Stimulated activated memory B cell treated with anti-CD40 and anti-IgM and Interleukin-4, amounts not matched to agents 10 μg/mL and 1 μg/mL and 100 μg/mL, for 72 hours (primary cell): ENCODE data around the gene ATP6V0B.

ENCODE experiments used
- ATAC-seq: fragments of 150-1000 bp; cut with Tn5 transposase; 2 replicates; pipeline ENCODE4 v1.10.0; 2021
- H3K27ac Mint-ChIP-seq: one replicate; pipeline ENCODE4 v1.8.0; 2022; ENCODE audit warnings: mild to moderate bottlenecking, mixed read lengths
- H3K27me3 Mint-ChIP-seq: one replicate; pipeline ENCODE4 v1.8.0; 2022; ENCODE audit warnings: mixed read lengths
- H3K36me3 Mint-ChIP-seq: one replicate; pipeline ENCODE4 v1.8.0; 2022; ENCODE audit warnings: mixed read lengths
- H3K4me1 Mint-ChIP-seq: one replicate; pipeline ENCODE4 v1.8.0; 2022; ENCODE audit warnings: mixed read lengths
- H3K4me3 Mint-ChIP-seq: one replicate; pipeline ENCODE4 v1.8.0; 2022; ENCODE audit warnings: mild to moderate bottlenecking, moderate library complexity, mixed read lengths
- H3K9me3 Mint-ChIP-seq: one replicate; pipeline ENCODE4 v1.8.0; 2022; ENCODE audit warnings: mixed read lengths

ATP6V0B gene

DNA sequence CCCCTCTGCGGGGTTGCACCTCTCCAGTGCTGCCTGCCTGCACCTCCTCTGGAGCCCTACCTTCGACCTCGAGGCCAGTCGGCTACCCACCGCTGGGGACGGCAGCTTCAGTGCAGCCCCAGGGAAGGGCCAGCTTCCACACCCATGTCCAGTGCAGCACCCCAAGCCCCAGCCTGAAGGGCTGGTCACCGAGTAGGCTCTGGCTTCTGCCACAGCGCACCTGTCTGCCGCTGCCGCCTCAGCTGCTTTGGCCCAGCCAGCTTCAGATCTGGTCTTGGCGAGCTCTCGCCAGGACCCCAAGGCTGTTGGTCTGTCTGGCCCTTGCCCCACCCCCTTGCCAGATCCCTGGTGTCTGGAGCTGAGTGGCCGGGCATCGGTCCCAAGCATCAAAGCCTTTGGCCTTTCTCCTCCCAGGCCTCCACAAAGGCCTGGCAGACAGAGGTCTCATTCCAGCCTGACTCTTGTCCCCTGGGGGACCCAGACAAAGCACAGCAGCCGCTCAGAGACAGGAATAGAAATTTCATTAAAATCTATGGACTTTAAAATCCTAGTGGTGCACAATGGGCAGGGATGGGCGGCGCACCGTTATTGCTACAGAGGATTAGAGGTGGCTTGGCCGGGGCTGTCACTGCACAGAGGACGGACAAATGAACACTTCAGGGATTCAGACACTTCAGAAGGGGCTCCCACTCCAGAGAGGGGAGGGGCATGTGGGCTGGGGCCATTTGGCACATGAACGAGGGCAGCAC is 21.4 kb downstream of the ATP6V0B start:
- no peak for ATAC-seq
- Mint-ChIP-seq H3K27ac (no peak overlapping the region), H3K27me3 (peaks cover 6% of the 10 kb centered on the region), H3K4me3 (no peak overlapping the region), H3K9me3 (no peaks in the 10 kb centered on the region), H3K36me3 (no peaks in the 10 kb centered on the region), H3K4me1 (peaks cover 37% of the 10 kb centered on the region)

DNA sequence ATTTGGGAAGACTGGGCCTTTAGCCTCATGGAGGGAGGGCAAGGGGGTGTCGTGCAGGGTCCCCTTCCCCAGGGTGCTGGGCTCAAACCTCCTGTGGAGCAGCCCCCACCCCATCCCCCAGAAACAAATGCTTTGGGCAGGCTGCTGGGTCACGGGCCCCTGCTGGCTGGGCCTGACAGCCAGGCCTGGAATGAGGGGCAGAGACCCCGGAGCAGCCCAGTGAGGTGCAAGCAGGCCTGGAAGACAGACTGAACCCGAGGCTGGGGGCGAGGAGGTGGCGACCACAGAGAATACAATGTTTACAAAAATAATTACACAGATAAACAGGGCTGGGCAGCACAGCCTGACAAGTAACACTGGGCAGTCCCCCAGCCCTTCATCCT is 22.0 kb downstream of the ATP6V0B start:
- no peak overlapping the region for H3K27ac Mint-ChIP-seq
- no peak overlapping the region for H3K4me3 Mint-ChIP-seq
- H3K36me3 Mint-ChIP-seq: no peaks in the 10 kb centered on the region
- no peak for ATAC-seq
- peaks cover 31% of the 10 kb centered on the region for H3K4me1 Mint-ChIP-seq
- no peaks in the 10 kb centered on the region for H3K9me3 Mint-ChIP-seq
- peaks cover 12% of the 10 kb centered on the region for H3K27me3 Mint-ChIP-seq

DNA sequence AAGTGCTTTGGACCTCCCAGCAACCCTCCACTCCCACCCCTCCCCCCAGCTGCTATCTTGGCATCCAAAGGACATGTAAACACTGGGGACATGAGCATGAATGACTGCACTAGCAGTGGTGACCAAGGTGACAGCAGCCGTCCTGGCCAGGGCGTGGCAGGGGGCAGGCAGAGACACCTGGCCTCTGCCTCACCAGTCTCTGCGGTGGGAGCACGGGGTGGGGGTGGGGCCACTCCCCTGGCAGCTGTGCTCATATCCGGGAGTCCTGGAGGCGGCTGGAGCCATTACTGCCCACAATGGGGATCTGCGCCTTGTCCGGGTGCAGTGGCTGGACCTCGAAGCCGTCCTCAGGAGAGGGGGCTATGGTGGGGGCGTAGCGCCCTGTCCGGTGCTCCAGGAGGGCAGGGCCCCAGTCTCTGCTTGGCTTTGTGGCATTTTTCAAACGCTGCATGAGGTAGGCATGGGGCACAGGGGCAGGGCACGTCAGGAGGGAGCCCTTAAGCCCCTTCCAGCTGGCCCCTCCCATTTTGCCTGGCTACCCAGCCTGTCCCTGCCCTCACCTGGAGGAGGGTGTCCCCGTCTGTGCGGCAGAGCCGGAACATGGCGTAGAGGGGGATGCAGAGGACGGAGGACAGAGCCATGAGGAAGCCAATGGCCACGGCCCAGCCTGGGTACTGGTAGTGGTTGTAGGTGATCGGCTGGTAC is 22.7 kb downstream of the ATP6V0B start:
- Mint-ChIP-seq H3K27me3 (peaks cover 12% of the 10 kb centered on the region), H3K4me1 (peaks cover 24% of the 10 kb centered on the region), H3K27ac (no peak overlapping the region), H3K9me3 (no peaks in the 10 kb centered on the region), H3K4me3 (no peak overlapping the region), H3K36me3 (no peaks in the 10 kb centered on the region)
- ATAC-seq: no peak

DNA sequence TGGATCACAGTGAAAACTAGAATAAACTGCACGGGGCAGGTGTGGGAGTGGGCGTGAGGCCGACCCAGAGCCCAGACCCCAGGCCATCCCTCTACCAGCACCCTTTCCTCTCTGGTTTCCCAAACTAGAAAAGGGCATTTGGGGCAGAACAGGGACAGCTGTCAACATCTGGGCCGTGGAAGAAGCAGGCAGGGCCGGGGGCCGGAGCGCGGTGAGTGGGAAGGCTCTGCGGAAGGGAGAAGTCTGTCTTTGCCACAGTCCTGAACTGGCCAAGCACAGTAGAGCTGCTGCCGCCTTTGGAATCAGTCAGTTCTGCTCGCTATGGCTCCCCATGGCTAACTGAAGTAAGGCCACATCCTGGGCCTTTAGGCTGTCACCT is 23.2 kb downstream of the ATP6V0B start:
- ATAC-seq: no peak
- H3K27me3 Mint-ChIP-seq: peaks cover 12% of the 10 kb centered on the region
- no peak overlapping the region for H3K27ac Mint-ChIP-seq
- H3K9me3 Mint-ChIP-seq: no peaks in the 10 kb centered on the region
- peaks cover 19% of the 10 kb centered on the region for H3K4me1 Mint-ChIP-seq
- no peaks in the 10 kb centered on the region for H3K36me3 Mint-ChIP-seq
- no peak overlapping the region for H3K4me3 Mint-ChIP-seq

DNA sequence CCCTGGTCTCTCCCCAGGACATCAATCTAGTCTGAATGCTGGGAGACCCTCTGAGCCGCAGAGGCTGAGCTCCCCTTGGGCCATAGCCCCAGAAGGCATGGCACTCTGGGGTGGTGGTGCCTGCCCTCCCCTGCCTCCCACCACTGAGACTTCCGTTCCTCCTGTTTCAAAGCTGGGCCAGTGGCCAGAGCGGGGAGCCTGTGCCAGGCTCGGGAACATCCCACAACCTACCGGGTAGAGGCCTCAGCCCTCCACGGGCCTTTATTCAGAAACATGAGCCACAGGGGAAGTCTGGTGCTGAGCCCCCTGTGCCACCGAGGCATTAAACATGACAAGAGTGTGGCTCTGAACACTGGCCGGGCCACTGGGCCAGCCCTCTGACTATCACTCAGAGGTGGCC is 24.7 kb downstream of the ATP6V0B start:
- Mint-ChIP-seq H3K27ac (no peak overlapping the region), H3K27me3 (peaks cover 12% of the 10 kb centered on the region), H3K9me3 (no peaks in the 10 kb centered on the region), H3K4me1 (peaks cover 6% of the 10 kb centered on the region), H3K4me3 (no peak overlapping the region), H3K36me3 (no peaks in the 10 kb centered on the region)
- ATAC-seq: no peak

DNA sequence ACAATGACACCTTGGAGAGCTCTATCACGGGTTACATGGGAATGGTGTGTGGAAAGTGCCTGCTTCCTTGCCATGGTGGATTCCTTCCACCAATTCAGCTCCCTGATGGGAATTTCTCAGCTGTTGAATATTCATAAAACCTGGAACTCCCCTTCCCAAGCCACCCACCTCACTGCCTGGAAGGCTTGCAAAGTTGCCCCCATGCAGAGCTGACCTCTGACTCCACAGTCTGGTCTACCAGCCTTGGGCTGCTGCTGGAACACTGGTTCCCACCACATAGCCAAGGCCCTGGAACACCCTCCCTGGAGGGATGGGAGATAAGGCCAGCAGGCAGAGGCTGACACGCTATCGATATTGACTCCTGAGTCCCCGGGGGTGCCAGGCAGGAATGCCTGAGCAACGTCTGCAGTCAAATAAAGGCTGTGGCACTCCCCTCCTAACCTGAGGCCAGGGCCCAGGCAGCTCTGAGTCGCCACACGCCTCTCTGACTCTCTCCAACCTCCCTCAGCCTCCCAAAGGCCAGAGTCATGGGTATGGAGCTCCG is 25.4 kb downstream of the ATP6V0B start:
- H3K4me1 Mint-ChIP-seq: no peaks in the 10 kb centered on the region
- no peaks in the 10 kb centered on the region for H3K9me3 Mint-ChIP-seq
- H3K27me3 Mint-ChIP-seq: peaks cover 12% of the 10 kb centered on the region
- no peaks in the 10 kb centered on the region for H3K36me3 Mint-ChIP-seq
- no peak overlapping the region for H3K4me3 Mint-ChIP-seq
- ATAC-seq: no peak
- no peak overlapping the region for H3K27ac Mint-ChIP-seq

DNA sequence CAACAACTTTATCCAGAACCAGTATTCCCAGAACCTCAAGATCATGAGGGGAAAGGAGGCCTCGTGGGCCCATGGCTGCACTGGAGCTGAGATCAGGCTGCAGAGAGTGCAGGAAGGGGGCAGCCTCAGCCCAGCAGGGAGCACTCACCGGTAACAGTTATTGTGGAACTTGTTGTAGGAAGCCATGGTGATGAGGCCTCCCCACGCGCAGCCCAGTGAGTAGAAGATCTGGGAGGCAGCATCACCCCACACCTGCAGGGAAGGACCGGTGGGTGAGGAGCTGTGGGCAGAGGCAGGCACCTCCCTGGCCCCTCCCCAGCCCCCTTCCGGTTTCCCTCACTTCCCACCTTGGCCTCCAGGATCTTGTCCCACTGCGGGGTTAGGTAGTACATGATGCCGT is 27.4 kb downstream of the ATP6V0B start:
- H3K4me3 Mint-ChIP-seq: no peak overlapping the region
- no peaks in the 10 kb centered on the region for H3K36me3 Mint-ChIP-seq
- no peaks in the 10 kb centered on the region for H3K9me3 Mint-ChIP-seq
- peaks cover 12% of the 10 kb centered on the region for H3K27me3 Mint-ChIP-seq
- peak overlapping the region; percentile 28 for H3K27ac Mint-ChIP-seq
- H3K4me1 Mint-ChIP-seq: no peaks in the 10 kb centered on the region
- ATAC-seq: no peak

DNA sequence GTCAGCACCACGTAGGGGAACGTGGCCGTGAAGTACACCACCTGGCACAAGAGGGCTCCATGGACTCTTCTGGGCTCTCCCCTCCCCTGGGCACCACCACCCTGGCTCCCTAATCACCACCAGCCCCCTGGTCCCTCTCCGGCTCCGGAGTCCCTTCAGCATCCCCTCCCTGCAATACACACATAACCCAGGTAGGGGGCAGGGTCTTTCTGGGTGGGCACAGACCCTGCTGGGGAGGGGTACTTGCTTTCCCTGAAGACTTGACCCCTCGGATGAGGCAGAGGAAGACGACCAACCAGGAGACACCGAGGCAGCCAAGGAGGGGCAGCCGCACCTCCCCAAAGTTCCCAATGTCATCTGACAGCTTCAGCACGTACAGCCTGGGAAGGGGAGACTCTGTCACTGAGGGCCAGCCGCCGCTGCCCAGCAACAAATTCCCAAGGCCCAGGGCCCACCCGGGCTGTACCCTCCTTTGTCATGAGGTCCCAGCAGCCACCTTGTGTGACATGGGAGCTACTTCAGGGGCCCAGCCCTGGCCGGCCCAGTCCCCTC is 27.9 kb downstream of the ATP6V0B start:
- Mint-ChIP-seq H3K4me3 (no peak overlapping the region), H3K27me3 (peaks cover 12% of the 10 kb centered on the region), H3K36me3 (no peaks in the 10 kb centered on the region), H3K27ac (no peak overlapping the region), H3K9me3 (no peaks in the 10 kb centered on the region), H3K4me1 (no peaks in the 10 kb centered on the region)
- ATAC-seq: no peak

DNA sequence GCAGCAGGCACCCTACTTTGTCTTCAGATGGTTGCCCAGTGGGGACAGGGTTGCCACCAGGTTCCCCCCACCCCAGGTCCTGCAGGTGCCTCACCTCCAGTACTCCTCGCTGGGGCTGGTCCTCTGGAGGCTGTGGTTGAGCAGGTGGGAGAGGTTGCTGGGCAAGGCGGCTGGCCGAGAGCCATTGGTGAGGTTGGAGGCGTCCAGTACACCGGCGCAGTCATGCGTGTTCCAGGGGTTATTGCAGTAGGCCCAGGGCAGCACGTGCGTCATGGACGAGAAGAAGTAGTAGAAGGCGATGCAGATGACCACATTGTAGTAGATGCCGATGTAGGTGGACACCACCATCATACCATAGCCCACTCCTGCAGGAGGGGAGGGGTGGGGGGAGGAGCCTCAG is 33.5 kb downstream of the ATP6V0B start:
- H3K27me3 Mint-ChIP-seq: no peaks in the 10 kb centered on the region
- H3K27ac Mint-ChIP-seq: no peak overlapping the region
- H3K9me3 Mint-ChIP-seq: no peaks in the 10 kb centered on the region
- no peaks in the 10 kb centered on the region for H3K36me3 Mint-ChIP-seq
- H3K4me1 Mint-ChIP-seq: no peaks in the 10 kb centered on the region
- no peak for ATAC-seq
- H3K4me3 Mint-ChIP-seq: no peak overlapping the region

DNA sequence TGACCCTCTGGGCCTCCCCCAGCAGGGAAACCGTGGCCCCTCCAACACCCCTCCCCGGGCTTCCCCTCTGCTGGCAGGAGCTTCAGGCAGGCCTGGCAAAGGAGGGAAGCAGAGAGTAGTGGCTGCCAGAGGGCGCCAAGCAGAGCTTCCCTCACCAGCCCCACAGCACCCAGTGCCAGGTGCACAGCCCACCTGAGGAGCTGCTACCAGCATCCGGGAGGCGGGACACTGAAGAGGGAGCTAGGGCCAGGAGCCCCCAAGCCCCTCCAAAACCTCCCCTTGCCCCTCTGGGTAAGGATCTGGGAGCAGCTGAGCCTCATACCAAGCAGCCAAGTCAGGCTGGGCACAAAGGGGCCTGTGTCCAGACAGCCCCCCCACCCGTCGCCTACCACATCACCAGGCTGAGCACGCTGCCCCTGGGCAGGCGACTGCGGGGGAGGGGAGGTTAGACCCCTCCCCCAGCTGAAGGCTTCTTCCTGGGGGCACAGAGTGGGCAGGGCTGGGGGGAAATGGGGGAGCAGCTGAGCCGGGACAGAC is 36.2 kb downstream of the ATP6V0B start:
- H3K4me1 Mint-ChIP-seq: no peaks in the 10 kb centered on the region
- peaks cover 16% of the 10 kb centered on the region for H3K27me3 Mint-ChIP-seq
- no peaks in the 10 kb centered on the region for H3K9me3 Mint-ChIP-seq
- no peak overlapping the region for H3K4me3 Mint-ChIP-seq
- no peak overlapping the region for H3K27ac Mint-ChIP-seq
- no peak for ATAC-seq
- H3K36me3 Mint-ChIP-seq: no peaks in the 10 kb centered on the region

DNA sequence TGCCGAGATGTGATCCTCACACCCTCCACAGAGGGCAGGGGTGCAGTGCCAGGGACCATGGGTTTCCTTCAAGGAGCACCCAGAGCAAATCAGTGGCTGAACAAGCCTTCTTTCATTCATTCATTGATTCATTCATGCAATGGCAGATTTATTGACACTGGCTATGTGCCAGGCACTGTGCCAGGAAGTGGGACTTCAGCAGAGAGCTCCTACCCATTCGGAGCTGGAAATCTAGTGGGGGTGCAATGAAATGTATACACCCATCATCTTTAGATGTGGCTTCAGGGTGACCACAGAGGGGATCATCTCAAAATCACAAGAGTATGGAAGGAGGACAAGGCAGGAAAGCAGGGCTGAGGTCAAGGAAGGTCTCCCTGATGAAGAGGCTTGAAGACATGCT is 37.6 kb downstream of the ATP6V0B start:
- H3K9me3 Mint-ChIP-seq: no peaks in the 10 kb centered on the region

DNA sequence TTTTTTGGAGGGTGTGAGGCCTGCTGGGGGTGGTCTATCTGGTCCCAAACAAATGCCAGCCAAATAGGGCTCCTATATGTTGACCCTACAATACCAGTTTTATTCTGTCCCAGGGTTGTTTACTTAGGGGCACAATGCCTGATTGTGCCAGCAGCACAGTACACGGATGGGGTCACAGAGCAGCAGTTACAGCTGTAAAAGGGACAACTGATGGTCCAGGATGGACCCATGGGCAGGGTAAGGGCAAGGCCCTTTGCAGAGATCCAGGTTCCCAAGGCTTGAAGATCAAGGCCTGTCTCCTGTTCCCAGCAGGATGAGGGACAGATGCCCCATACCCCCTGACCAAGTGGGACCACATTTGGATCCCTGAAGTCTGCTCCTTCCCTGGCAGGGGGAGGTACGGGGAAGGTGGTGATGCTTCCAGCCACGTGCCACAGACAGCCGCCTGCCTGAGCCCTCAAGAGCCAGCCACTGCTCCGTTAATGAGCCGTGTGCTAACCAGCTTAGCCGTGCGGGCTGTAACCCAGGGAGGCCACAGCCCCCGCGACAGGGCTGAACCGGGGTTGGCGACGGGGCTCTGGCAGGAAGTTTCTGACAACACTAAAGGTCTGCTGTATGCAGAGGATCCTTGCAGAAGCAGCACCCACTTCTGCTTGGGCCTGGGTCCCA is 38.3 kb downstream of the ATP6V0B start:
- Mint-ChIP-seq H3K27me3 (peaks cover 16% of the 10 kb centered on the region), H3K27ac (no peak overlapping the region), H3K4me3 (no peak overlapping the region), H3K36me3 (no peaks in the 10 kb centered on the region), H3K9me3 (no peaks in the 10 kb centered on the region), H3K4me1 (no peaks in the 10 kb centered on the region)
- ATAC-seq: no peak

More for the DNA sequence above, 37.6 kb downstream of the ATP6V0B start:
- ATAC-seq: no peak
- no peaks in the 10 kb centered on the region for H3K4me1 Mint-ChIP-seq
- no peak overlapping the region for H3K4me3 Mint-ChIP-seq
- peaks cover 16% of the 10 kb centered on the region for H3K27me3 Mint-ChIP-seq
- H3K36me3 Mint-ChIP-seq: no peaks in the 10 kb centered on the region
- H3K27ac Mint-ChIP-seq: no peak overlapping the region

DNA sequence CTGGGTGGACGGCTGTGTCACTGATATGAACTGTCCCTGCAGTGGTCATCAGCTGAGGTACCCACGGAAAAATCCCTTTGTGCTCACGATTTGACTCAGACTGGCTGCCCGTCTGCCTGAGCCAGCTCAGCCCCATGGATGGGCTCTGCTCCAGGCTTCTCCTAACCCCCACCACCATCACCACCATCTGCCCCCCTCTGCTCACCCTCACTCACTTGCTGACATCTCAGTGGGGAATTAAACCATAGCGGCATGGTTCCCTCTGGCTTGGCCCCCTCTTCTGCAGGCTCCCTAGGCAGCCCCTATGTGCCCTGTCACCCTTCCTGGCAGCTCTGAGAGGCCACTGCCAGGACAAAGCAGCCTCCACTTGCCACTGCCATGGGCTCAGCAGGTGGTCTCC is 39.2 kb downstream of the ATP6V0B start:
- ATAC-seq: no peak
- Mint-ChIP-seq H3K9me3 (no peaks in the 10 kb centered on the region), H3K27ac (no peak overlapping the region), H3K27me3 (peaks cover 16% of the 10 kb centered on the region), H3K36me3 (no peaks in the 10 kb centered on the region), H3K4me3 (no peak overlapping the region), H3K4me1 (no peaks in the 10 kb centered on the region)

DNA sequence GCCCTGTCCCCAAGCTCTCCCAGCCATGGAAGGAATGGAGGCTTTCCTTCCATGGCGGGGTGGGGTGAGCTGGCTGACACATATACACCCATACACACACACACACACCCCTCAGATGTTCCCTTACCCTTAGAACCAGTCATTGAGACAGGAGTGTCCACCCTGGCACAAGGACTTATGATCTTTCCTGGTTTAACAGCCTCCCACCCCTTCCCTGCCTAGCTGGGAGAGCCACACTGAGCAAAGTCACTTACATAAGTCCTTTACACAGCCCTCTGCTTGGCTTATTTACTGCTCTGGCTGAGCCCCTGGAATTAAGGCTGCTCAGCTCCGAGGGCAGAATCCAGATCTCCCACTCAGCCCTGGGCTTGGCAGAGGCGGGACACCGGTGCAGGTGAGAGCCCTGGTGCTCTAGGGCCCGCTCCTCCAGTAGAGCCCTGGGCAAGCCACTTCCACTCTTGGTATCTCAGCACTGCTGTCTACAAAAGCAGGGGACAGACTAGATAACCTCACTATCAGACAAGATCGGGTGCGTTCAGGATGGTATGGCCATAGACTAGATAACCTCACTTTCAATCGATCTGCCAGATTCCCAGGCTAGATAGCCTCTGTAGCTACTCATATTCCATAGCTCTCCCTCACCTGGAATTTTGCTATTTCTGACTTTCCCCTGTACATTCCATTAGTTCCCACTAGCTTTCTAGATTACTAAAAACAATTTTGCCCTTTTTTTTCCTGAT is 39.8 kb downstream of the ATP6V0B start:
- Mint-ChIP-seq H3K27me3 (peaks cover 16% of the 10 kb centered on the region), H3K4me1 (no peaks in the 10 kb centered on the region), H3K27ac (no peak overlapping the region), H3K4me3 (no peak overlapping the region), H3K9me3 (no peaks in the 10 kb centered on the region), H3K36me3 (no peaks in the 10 kb centered on the region)
- no peak for ATAC-seq

DNA sequence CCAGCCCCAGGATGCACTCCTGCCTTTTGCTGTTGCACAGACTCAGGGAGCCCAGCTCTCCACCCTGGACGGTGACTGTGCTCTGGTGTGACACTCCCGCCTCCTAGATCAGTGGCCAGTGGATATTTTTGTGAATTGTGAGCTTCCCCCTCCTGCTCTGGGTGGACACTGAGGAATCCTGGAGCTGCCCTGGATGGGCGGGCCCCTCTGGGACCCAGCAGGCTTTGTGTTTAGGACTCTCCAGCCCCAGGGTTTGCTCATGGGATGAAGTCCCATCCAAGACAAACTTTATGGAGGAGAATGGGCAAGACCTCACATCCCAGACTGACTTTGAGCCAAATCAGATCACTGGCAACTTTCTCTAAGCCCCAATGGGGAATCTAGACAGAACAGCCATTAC is 40.4 kb downstream of the ATP6V0B start:
- Mint-ChIP-seq H3K36me3 (no peaks in the 10 kb centered on the region), H3K9me3 (no peaks in the 10 kb centered on the region), H3K27ac (no peak overlapping the region), H3K4me1 (no peaks in the 10 kb centered on the region), H3K4me3 (no peak overlapping the region), H3K27me3 (peaks cover 16% of the 10 kb centered on the region)
- ATAC-seq: no peak
